ENCODE data around the gene IL19. TPM values are rescaled to one million over a fixed set of nuclear protein-coding genes. Genes with fewer than 3 reads are reported as not detected.

Gene IL19
- total RNA-seq, 2 experiments from 2014 or later = not detected

DNA sequence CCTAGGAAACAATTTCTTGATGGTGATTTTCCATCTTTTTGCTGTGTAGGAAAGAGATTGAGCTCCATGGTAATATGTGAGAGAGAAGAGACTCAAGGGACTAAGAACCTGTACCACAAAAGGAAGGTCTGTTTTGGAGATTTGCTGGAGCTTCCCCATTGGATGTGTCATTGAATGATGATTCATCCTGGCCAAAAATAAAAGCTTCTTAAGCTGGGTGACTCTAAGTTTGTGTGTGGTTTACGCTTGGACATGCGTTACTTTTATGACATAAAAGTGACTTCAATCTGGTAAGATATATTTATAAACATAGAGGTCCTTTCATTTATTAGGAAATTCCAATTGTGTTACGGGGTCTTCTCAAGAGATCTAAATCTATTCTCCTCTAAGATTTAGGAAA, 17.4 kb upstream of the IL19 start:
- no TSS peak for BruUV-seq (replicated peaks)
- Histone ChIP-seq H3K36me3 (ENCODE audit: insufficient read depth, low read length) (no peaks in the 10 kb centered on the region), H3K4me2 (ENCODE audit: low read length) (no peak overlapping the region), H2AFZ (ENCODE audit: low read length) (no peak overlapping the region), H3K4me1 (ENCODE audit: insufficient read depth, low read length, poor library complexity, severe bottlenecking) (peaks cover 9% of the 10 kb centered on the region), H3K9me3 (ENCODE audit: low read length) (no peaks in the 10 kb centered on the region), H3K9me2 (ENCODE audit: insufficient read depth, low read length) (no peaks in the 10 kb centered on the region), H3K79me2 (ENCODE audit: insufficient read depth, low read depth, low read length) (no peaks in the 10 kb centered on the region), H3K4me3 (ENCODE audit: low read depth, low read length, poor library complexity, severe bottlenecking) (no peak overlapping the region), H3K27ac (ENCODE audit: low read depth, low read length, poor library complexity, severe bottlenecking) (no peak overlapping the region), H4K20me1 (ENCODE audit: insufficient read depth, low read length) (no peaks in the 10 kb centered on the region)
- intact Hi-C loops (cut with micrococcal nuclease; ENCODE audit: unreplicated experiment) = no loop called here
- DNase-seq (ENCODE audit: low spot score) = no peak
- POLR2A ChIA-PET = no interaction called here
- TF ChIP-seq, protein P1, sequence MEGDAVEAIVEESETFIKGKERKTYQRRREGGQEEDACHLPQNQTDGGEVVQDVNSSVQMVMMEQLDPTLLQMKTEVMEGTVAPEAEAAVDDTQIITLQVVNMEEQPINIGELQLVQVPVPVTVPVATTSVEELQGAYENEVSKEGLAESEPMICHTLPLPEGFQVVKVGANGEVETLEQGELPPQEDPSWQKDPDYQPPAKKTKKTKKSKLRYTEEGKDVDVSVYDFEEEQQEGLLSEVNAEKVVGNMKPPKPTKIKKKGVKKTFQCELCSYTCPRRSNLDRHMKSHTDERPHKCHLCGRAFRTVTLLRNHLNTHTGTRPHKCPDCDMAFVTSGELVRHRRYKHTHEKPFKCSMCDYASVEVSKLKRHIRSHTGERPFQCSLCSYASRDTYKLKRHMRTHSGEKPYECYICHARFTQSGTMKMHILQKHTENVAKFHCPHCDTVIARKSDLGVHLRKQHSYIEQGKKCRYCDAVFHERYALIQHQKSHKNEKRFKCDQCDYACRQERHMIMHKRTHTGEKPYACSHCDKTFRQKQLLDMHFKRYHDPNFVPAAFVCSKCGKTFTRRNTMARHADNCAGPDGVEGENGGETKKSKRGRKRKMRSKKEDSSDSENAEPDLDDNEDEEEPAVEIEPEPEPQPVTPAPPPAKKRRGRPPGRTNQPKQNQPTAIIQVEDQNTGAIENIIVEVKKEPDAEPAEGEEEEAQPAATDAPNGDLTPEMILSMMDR (conservative IDR thresholded peaks at IDR 0.05; ENCODE audit: low read length) = no peak
- no peak for TF ChIP-seq EZH2phosphoT487 (IDR thresholded peaks at IDR 0.05; ENCODE audit: borderline replicate concordance, low read depth, low read length)
- CTCF ChIA-PET (ENCODE audit: unreplicated experiment) = no interaction called here

DNA sequence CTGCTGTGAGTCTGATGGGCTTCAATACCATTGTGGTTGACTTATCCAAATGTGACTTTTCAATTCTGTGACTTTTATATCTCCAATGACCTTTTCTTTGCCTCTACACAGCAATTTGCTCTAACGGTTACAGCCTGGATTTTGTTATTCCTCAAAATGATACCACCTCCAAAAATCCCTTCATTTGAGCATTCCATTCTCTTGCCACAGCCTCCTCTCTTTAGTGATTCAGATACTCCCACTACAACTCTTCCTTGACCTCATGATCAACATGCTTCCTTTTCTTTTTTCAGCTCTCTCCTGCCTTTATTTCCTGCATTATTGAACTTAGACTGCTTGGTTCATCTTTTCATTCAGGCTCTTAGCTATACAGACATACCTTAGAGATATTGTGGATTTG, 16.6 kb upstream of the IL19 start:
- no peak overlapping the region for H3K27ac ChIP-seq (ENCODE audit: low read depth, low read length, poor library complexity, severe bottlenecking)
- DNase-seq (ENCODE audit: low spot score) = no peak
- TF ChIP-seq EZH2phosphoT487 (IDR thresholded peaks at IDR 0.05; ENCODE audit: borderline replicate concordance, low read depth, low read length) = no peak
- TF ChIP-seq, protein P1 (conservative IDR thresholded peaks at IDR 0.05; ENCODE audit: low read length) = no peak
- CTCF ChIA-PET (ENCODE audit: unreplicated experiment) = no interaction called here
- H3K4me2 ChIP-seq (ENCODE audit: low read length) = no peak overlapping the region
- no peak overlapping the region for H3K4me3 ChIP-seq (ENCODE audit: low read depth, low read length, poor library complexity, severe bottlenecking)
- POLR2A ChIA-PET = no interaction called here
- peaks cover 9% of the 10 kb centered on the region for H3K4me1 ChIP-seq (ENCODE audit: insufficient read depth, low read length, poor library complexity, severe bottlenecking)
- H3K9me2 ChIP-seq (ENCODE audit: insufficient read depth, low read length) = no peaks in the 10 kb centered on the region
- H3K79me2 ChIP-seq (ENCODE audit: insufficient read depth, low read depth, low read length) = no peaks in the 10 kb centered on the region
- H3K36me3 ChIP-seq (ENCODE audit: insufficient read depth, low read length) = no peaks in the 10 kb centered on the region
- H2AFZ ChIP-seq (ENCODE audit: low read length) = no peak overlapping the region
- intact Hi-C loops (cut with micrococcal nuclease; ENCODE audit: unreplicated experiment) = no loop called here
- H3K9me3 ChIP-seq (ENCODE audit: low read length) = no peaks in the 10 kb centered on the region
- H4K20me1 ChIP-seq (ENCODE audit: insufficient read depth, low read length) = no peaks in the 10 kb centered on the region
- no TSS peak for BruUV-seq (replicated peaks)

DNA sequence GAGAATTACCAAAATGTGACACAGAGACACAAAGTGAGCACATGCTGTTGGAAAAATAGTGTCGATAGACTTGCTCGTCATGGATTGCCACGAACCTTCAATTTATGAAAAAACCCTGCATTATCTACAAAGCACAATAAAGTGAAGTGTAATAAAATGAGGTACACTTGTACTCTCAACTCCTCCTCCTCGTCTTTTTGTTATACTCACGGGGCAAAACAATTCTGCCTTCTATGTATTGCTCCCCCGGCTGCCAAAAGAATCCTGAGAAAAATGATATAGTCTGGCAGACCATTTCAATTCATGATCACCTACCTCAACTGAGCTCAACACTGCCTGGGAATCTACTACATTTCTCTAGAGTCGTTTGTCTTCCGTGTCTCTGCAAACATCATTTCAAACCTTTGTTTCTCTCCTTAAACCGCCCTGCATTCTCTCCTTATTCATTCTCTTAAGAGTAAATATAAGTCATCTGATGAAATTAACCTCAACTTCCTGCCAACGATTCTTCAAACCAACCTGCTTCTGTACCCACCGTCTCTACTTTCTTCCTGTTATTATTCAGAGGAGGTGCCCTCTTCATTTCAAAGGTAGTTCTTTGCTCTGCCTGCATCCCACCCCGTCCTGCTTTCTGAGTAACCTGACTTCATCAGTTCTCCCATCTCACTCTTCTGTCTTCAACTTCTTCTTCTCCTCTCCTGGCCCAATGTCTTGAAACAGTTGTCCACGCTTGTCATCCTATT, 12.9 kb upstream of the IL19 start:
- intact Hi-C loops (cut with micrococcal nuclease; ENCODE audit: unreplicated experiment) = no loop called here
- Histone ChIP-seq H3K4me2 (ENCODE audit: low read length) (peak overlapping the region; percentile 18; the same call in 1 of the 2 replicates), H4K20me1 (ENCODE audit: insufficient read depth, low read length) (no peaks in the 10 kb centered on the region), H2AFZ (ENCODE audit: low read length) (peak overlapping the region; percentile 92), H3K27ac (ENCODE audit: low read depth, low read length, poor library complexity, severe bottlenecking) (no peak overlapping the region), H3K36me3 (ENCODE audit: insufficient read depth, low read length) (no peaks in the 10 kb centered on the region), H3K79me2 (ENCODE audit: insufficient read depth, low read depth, low read length) (no peaks in the 10 kb centered on the region), H3K9me2 (ENCODE audit: insufficient read depth, low read length) (no peaks in the 10 kb centered on the region), H3K4me1 (ENCODE audit: insufficient read depth, low read length, poor library complexity, severe bottlenecking) (peaks cover 9% of the 10 kb centered on the region), H3K9me3 (ENCODE audit: low read length) (no peaks in the 10 kb centered on the region), H3K4me3 (ENCODE audit: low read depth, low read length, poor library complexity, severe bottlenecking) (no peak overlapping the region)
- ChIA-PET POLR2A (interaction anchor here (0.6 to 1.1 kb wide), 2 partner anchors 9 to 643 kb away, joined by 3 read pairs; no protein-coding TSS in a partner anchor), CTCF (ENCODE audit: unreplicated experiment) (no interaction called here)
- TF ChIP-seq EZH2phosphoT487 (IDR thresholded peaks at IDR 0.05; ENCODE audit: borderline replicate concordance, low read depth, low read length) = no peak
- BruUV-seq (replicated peaks) = no TSS peak
- peak; percentile 40 for DNase-seq (ENCODE audit: low spot score)

Measured in OCI-LY7 (cell line).